Measurements from ENCODE around the gene VIPR2.

VIPR2 gene

GRCh38 chr7:159034988-159035387 lies 109.7 kb downstream of the VIPR2 start:
- DNase-seq (ENCODE audit: low spot score in 2 of 2) (no peak), ATAC-seq (no peak)
- H3K27ac Mint-ChIP-seq = no peak overlapping the region
- H3K9me3 Mint-ChIP-seq = no peaks in the 10 kb centered on the region
- no peaks in the 10 kb centered on the region for H3K36me3 Mint-ChIP-seq
- H3K4me3 Mint-ChIP-seq = no peak overlapping the region
- H3K4me1 Mint-ChIP-seq = peaks cover 5% of the 10 kb centered on the region

GRCh38 chr7:159034394-159034793 lies 110.3 kb downstream of the VIPR2 start:
- H3K4me3 Mint-ChIP-seq = no peak overlapping the region
- ATAC-seq = no peak
- no peaks in the 10 kb centered on the region for H3K36me3 Mint-ChIP-seq
- peaks cover 5% of the 10 kb centered on the region for H3K4me1 Mint-ChIP-seq
- H3K9me3 Mint-ChIP-seq = no peaks in the 10 kb centered on the region
- no peak for DNase-seq (ENCODE audit: low spot score in 2 of 2)
- H3K27ac Mint-ChIP-seq = no peak overlapping the region

DNA sequence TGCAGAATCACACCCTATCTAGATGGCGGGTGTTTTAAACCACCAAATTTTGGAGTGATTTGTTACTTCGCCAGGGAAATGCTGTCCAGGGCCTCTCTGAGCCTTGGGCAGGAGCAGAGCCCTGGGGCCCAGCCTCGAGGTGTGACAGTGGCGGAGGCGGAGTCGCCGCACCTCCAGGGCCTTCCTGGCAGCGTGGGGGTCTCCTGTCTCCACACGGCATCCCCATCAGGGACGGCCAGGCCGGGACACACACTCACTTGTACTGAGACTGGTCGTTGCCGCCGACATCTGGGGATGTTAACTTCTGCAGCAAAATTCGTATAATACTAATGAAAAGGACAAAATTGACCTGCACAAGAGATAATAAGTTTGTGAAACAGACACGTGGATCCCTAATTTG lies 110.7 kb downstream of the VIPR2 start:
- ATAC-seq (no peak), DNase-seq (ENCODE audit: low spot score in 2 of 2) (no peak)
- H3K9me3 Mint-ChIP-seq = no peaks in the 10 kb centered on the region
- peaks cover 5% of the 10 kb centered on the region for H3K4me1 Mint-ChIP-seq
- peak overlapping the region; percentile 43 for H3K27ac Mint-ChIP-seq
- H3K4me3 Mint-ChIP-seq = no peak overlapping the region
- no peaks in the 10 kb centered on the region for H3K36me3 Mint-ChIP-seq

- Mint-ChIP-seq H3K27ac (peak overlapping the region; percentile 43), H3K36me3 (no peaks in the 10 kb centered on the region), H3K9me3 (no peaks in the 10 kb centered on the region), H3K4me1 (peaks cover 5% of the 10 kb centered on the region), H3K4me3 (no peak overlapping the region)
- DNase-seq (ENCODE audit: low spot score in 2 of 2) = no peak
- ATAC-seq = no peak
These were observed 111.2 kb downstream of the VIPR2 start for GRCh38 chr7:159033473-159033825.

DNA sequence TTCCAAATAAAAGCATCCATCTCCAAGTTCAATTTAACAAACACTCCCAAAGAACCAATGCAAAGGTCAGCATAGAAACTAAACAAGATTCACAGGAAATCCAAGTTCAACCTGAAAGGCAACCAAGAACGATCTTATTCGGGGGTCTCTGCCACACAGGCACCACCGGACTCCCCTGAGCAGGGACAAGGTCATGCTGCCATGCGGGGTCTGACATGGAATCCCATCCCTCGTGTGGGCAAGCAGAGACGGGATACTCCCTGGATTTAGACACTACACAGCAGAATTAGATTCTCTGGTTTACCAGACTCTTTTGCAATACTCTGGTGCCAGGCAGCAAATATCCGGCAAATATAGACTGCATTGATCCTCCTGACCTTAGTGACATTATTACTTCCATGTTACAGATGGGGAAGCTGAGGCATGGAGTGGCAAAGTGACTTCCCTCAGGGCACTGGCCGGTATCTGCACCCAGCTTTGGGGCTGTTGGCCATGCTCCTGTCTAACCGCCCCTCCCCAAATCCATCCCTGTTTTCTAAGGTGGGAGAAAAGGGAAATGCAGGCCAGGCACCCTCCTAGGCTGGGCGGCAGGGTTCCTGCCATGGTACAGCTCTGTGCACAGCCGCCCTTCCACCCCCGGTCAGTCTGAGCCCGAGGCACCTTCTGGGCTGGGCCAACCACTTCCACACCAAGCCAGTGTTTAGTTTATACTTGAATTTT lies 111.8 kb downstream of the VIPR2 start:
- ATAC-seq (no peak), DNase-seq (ENCODE audit: low spot score in 2 of 2) (no peak)
- Mint-ChIP-seq H3K4me3 (no peak overlapping the region), H3K9me3 (no peaks in the 10 kb centered on the region), H3K27ac (no peak overlapping the region), H3K4me1 (peaks cover 5% of the 10 kb centered on the region), H3K36me3 (no peaks in the 10 kb centered on the region)

- DNase-seq (ENCODE audit: low spot score in 2 of 2) (no peak), ATAC-seq (no peak)
- no peaks in the 10 kb centered on the region for H3K36me3 Mint-ChIP-seq
- H3K4me1 Mint-ChIP-seq = peaks cover 5% of the 10 kb centered on the region
- no peak overlapping the region for H3K4me3 Mint-ChIP-seq
- no peaks in the 10 kb centered on the region for H3K9me3 Mint-ChIP-seq
- H3K27ac Mint-ChIP-seq = no peak overlapping the region
These were observed 112.3 kb downstream of the VIPR2 start for GRCh38 chr7:159032322-159032721.

- H3K4me3 Mint-ChIP-seq = no peak overlapping the region
- H3K27ac Mint-ChIP-seq = no peak overlapping the region
- DNase-seq (ENCODE audit: low spot score in 2 of 2) (no peak), ATAC-seq (no peak)
- H3K4me1 Mint-ChIP-seq = peaks cover 5% of the 10 kb centered on the region
- no peaks in the 10 kb centered on the region for H3K36me3 Mint-ChIP-seq
- no peaks in the 10 kb centered on the region for H3K9me3 Mint-ChIP-seq
These were observed 112.9 kb downstream of the VIPR2 start for GRCh38 chr7:159031750-159032149.

- Mint-ChIP-seq H3K36me3 (no peaks in the 10 kb centered on the region), H3K9me3 (no peaks in the 10 kb centered on the region), H3K4me3 (peak overlapping the region; percentile 51), H3K27ac (no peak overlapping the region), H3K4me1 (peaks cover 5% of the 10 kb centered on the region)
- DNase-seq (ENCODE audit: low spot score in 2 of 2) (no peak), ATAC-seq (no peak)
These were observed 113.4 kb downstream of the VIPR2 start for GRCh38 chr7:159031135-159031701.

DNA sequence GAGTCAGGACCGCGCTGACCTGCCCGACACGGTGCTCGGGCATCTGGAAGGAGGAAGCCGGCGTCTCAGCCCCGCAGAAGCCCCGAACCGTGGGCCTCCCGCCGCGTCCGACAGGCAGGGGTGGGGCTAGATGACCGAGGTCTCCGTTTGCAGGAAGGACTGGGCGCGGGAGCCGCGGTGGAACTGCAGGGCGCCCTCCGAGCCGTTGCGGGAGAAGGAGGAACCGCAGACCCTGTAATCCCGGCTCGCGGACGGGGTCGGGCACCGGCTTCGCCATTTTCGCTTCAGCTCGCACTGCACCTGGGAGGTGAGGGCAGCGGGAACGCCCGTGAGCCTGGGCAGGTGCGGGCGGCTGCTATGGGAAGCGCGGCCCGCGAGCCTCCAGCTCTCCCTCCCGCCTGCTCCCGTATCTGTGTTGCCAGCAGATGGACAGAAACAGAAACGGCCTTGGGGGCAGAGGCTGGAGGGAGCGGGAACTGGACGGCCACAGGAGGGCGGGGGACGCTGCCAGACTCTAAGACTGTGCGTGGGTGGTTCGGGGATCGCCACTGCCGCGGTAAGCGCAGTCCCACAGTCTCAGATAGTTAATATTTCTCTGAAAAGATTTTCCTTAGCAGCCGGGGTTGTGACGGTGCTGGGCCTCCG lies 114.1 kb downstream of the VIPR2 start:
- H3K36me3 Mint-ChIP-seq = no peaks in the 10 kb centered on the region
- peaks cover 5% of the 10 kb centered on the region for H3K4me1 Mint-ChIP-seq
- H3K27ac Mint-ChIP-seq = no peak overlapping the region
- no peaks in the 10 kb centered on the region for H3K9me3 Mint-ChIP-seq
- peak overlapping the region; percentile 51 for H3K4me3 Mint-ChIP-seq
- peak; percentile 29 for ATAC-seq
- no peak for DNase-seq (ENCODE audit: low spot score in 2 of 2)

- DNase-seq (ENCODE audit: low spot score in 2 of 2) (no peak), ATAC-seq (no peak)
- Mint-ChIP-seq H3K4me1 (peaks cover 5% of the 10 kb centered on the region), H3K4me3 (no peak overlapping the region), H3K36me3 (no peaks in the 10 kb centered on the region), H3K9me3 (no peaks in the 10 kb centered on the region), H3K27ac (no peak overlapping the region)
These were observed 115.9 kb downstream of the VIPR2 start for GRCh38 chr7:159028508-159029401.

DNA sequence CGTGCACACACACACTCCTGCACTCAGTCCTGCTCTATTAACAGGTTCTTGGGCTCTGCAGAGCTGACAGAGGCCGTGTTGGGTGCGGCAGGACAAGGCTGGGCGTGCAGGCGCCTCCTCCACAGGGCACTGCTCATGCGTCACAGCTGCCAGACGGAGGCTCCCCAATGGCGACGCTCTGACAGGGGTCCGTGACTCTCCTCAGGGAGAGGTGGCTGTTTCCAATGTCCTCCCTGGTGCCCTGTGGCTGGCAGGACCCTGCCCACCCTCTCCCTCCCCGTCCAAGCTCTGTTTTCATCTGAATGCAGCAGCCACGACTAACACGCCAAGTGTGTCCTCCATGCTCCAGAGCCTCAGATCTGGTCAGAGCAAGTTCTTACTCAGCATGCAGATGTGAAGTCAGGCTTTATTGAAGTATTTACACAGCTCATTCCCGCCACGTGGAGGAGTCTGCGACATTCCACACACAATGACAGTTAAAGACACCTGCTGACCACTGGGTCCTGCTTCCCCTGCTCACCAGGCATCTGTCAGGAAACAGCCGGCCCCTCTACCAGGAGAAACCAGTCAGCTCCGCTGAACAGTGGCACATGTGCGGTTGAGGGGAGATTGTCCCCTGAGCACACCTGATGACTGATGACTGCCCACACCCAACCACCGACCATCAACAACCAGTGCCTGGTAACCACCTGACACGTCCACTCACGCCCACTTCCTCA lies 116.7 kb downstream of the VIPR2 start:
- Mint-ChIP-seq H3K4me3 (no peak overlapping the region), H3K27ac (no peak overlapping the region), H3K9me3 (no peaks in the 10 kb centered on the region), H3K4me1 (peaks cover 5% of the 10 kb centered on the region), H3K36me3 (no peaks in the 10 kb centered on the region)
- ATAC-seq = no peak
- no peak for DNase-seq (ENCODE audit: low spot score in 2 of 2)

- H3K9me3 Mint-ChIP-seq = no peaks in the 10 kb centered on the region
- H3K27ac Mint-ChIP-seq = no peak overlapping the region
- H3K36me3 Mint-ChIP-seq = no peaks in the 10 kb centered on the region
- H3K4me1 Mint-ChIP-seq = peaks cover 5% of the 10 kb centered on the region
- ATAC-seq (no peak), DNase-seq (ENCODE audit: low spot score in 2 of 2) (no peak)
- H3K4me3 Mint-ChIP-seq = no peak overlapping the region
These were observed 117.4 kb downstream of the VIPR2 start for GRCh38 chr7:159027056-159027788.

DNA sequence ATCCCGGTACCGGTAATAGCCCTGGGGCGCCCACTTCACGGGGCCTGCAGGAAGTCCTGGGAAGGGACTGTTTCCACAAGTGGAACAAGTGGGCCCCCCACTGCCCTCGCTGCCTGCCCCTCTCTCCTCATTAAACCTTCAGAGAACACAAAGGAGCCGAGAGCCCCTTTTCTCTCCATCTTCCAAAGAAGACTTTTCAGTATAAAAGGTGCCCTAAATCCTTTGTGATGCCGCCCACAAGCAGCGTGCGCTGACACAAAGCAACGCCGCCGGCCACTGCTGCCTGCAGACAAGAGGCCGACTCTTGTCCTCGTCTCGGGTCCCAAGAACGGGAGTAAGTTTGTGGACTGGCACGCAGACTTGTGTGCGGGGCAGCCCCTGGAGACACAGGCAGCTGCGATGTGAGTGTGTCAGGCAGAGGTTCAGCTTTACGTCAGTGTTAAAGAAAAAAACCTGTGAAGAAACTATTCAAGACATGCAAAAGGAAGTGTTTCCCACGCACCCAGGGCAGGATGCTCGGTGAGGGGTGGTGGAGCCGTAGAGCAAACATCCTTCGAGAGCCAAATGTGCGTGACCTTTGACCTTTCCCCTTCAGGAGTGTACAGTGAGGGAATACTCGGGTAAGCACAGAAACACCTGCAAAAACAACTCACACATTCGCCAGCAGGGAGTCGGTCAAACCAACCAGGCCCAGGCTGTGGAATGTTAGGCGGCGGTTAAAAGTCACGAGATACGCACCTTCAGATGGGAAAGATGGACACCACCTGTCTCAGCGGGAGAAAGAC lies 118.2 kb downstream of the VIPR2 start:
- no peak overlapping the region for H3K27ac Mint-ChIP-seq
- H3K36me3 Mint-ChIP-seq = no peaks in the 10 kb centered on the region
- ATAC-seq = no peak

More for the DNA sequence above, 118.2 kb downstream of the VIPR2 start:
- no peak for DNase-seq (ENCODE audit: low spot score in 2 of 2)
- H3K4me3 Mint-ChIP-seq = no peak overlapping the region
- no peaks in the 10 kb centered on the region for H3K9me3 Mint-ChIP-seq
- peaks cover 5% of the 10 kb centered on the region for H3K4me1 Mint-ChIP-seq

Data from stimulated activated effector memory CD8-positive, alpha-beta T cell treated with anti-CD3 and anti-CD28 coated beads, Interleukin-12 subunit alpha, Interleukin-12 subunit beta, amount 100 ng/mL, for 72 hours (primary cell).